ENCODE data around the gene MICB. TPM values are rescaled to one million over a fixed set of nuclear protein-coding genes. Genes with fewer than 3 reads are reported as not detected.

Gene MICB
- polyA plus RNA-seq, 1 donor (not counting 4 experiments of a cell fraction or from before 2014, with no cell fraction given) = 8.6 TPM

GRCh38 chr6:31460361-31461025 lies 37.5 kb upstream of the MICB start:
- DNase-seq (ENCODE audit: low read depth, low spot score) (no peak), FAIRE-seq (no peak)
- no peak for TF ChIP-seq EZH2 (IDR thresholded peaks at IDR 0.05; ENCODE audit: low read length)
- TF ChIP-seq CTCF (optimal IDR thresholded peaks at IDR 0.05 in 1 of 3, IDR thresholded peaks at IDR 0.05 in 1 of 3, conservative IDR thresholded peaks at IDR 0.05 in 1 of 3; ENCODE audit: extremely low read depth in 1 of 3, insufficient read depth in 2 of 3, low read length in 3 of 3) = no peak
- Histone ChIP-seq H3K27me3 (ENCODE audit: control insufficient read depth, extremely low read depth, insufficient read depth, low read length) (peaks cover 3% of the 10 kb centered on the region), H4K20me1 (ENCODE audit: control insufficient read depth, extremely low read depth, insufficient read depth, low read length) (no peaks in the 10 kb centered on the region), H3K27ac (ENCODE audit: control insufficient read depth, insufficient read depth, low read length) (no peak overlapping the region), H3K4me3 (ENCODE audit: control insufficient read depth in 2 of 3, extremely low read depth in 1 of 3, insufficient read depth in 2 of 3, low read depth in 1 of 3, low read length in 3 of 3) (no peak overlapping the region), H3K79me2 (ENCODE audit: control insufficient read depth, insufficient read depth, low read length) (no peaks in the 10 kb centered on the region), H3K9ac (ENCODE audit: control insufficient read depth, extremely low read depth, insufficient read depth, low read length) (no peak overlapping the region), H3K9me3 (ENCODE audit: control insufficient read depth, low read depth, low read length) (no peaks in the 10 kb centered on the region), H3K36me3 (ENCODE audit: control insufficient read depth in 2 of 2, extremely low read depth in 1 of 2, insufficient read depth in 2 of 2, low read length in 2 of 2) (no peaks in the 10 kb centered on the region), H2AFZ (ENCODE audit: control insufficient read depth, low read length) (no peak overlapping the region), H3K9me1 (ENCODE audit: control insufficient read depth, extremely low read depth, insufficient read depth, low read length) (no peaks in the 10 kb centered on the region), H3K4me2 (ENCODE audit: control insufficient read depth, extremely low read depth, insufficient read depth, low read depth, low read length) (no peak overlapping the region), H3K4me1 (ENCODE audit: control insufficient read depth, extremely low read depth, insufficient read depth, low read length) (peaks cover 14% of the 10 kb centered on the region)
- dilution Hi-C loops (cut with MboI; ENCODE audit: extremely low pct_ligation_motif_present, low sequenced_read_pairs) = no loop called here

DNA sequence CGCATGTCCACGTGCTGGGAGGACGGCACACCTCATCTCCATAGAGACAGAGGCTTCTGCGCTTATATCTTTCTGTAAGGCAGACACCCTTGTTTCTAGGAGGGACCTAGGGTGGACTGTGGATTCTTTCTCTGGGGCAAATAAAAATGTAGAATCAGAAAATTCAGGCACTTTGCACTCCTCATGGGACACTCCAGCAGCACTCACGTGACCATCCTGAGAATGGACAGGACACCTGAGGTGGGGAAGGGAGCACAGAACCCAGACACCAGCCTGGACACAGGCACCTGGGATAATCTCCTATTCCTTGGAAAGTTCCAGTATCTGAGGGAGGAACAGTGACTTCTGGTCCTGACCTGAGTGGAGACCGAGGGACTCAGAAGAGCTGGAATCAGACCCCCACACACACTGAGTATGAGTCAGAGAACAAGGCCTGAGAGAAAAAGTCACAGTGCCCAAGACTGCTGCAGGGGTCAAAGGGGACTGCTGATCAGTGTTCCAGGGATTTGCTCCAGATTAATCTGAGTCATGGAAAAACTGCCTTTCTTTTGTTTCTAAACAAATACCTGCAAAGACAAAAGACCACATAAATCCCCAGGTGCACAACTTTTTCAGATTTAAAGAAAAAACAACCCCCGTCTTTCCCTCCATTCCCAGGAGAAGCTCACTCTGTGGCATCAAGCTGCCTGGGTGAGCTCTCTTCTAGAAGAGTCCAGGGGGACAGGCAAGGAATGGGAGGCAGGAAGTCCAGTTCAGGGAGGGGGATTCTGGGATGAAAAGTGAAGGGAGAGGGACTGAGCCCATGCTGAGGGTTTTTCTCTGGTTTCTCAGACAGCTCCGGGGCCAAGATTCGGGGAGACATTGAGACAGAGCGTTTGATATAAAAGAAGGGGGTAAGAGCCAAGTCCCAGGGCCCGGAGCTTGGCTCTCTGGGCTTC lies 35.6 kb upstream of the MICB start:
- dilution Hi-C loops (cut with MboI; ENCODE audit: extremely low pct_ligation_motif_present, low sequenced_read_pairs) = no loop called here
- peak overlapping the region; percentile 70 for H3K27ac ChIP-seq (ENCODE audit: control insufficient read depth, insufficient read depth, low read length)
- H3K9ac ChIP-seq (ENCODE audit: control insufficient read depth, extremely low read depth, insufficient read depth, low read length) = peak overlapping the region; percentile 74
- H4K20me1 ChIP-seq (ENCODE audit: control insufficient read depth, extremely low read depth, insufficient read depth, low read length) = no peaks in the 10 kb centered on the region
- DNase-seq (ENCODE audit: low read depth, low spot score) = no peak
- peak overlapping the region; percentile 86 for H3K4me2 ChIP-seq (ENCODE audit: control insufficient read depth, extremely low read depth, insufficient read depth, low read depth, low read length)
- no peaks in the 10 kb centered on the region for H3K79me2 ChIP-seq (ENCODE audit: control insufficient read depth, insufficient read depth, low read length)
- H3K4me3 ChIP-seq (ENCODE audit: control insufficient read depth in 2 of 3, extremely low read depth in 1 of 3, insufficient read depth in 2 of 3, low read depth in 1 of 3, low read length in 3 of 3) = no peak overlapping the region
- peaks cover 3% of the 10 kb centered on the region for H3K27me3 ChIP-seq (ENCODE audit: control insufficient read depth, extremely low read depth, insufficient read depth, low read length)
- no peak for TF ChIP-seq EZH2 (IDR thresholded peaks at IDR 0.05; ENCODE audit: low read length)
- no peak for TF ChIP-seq CTCF (optimal IDR thresholded peaks at IDR 0.05 in 1 of 3, IDR thresholded peaks at IDR 0.05 in 1 of 3, conservative IDR thresholded peaks at IDR 0.05 in 1 of 3; ENCODE audit: extremely low read depth in 1 of 3, insufficient read depth in 2 of 3, low read length in 3 of 3)
- peak overlapping the region; percentile 91 for H2AFZ ChIP-seq (ENCODE audit: control insufficient read depth, low read length)
- no peaks in the 10 kb centered on the region for H3K36me3 ChIP-seq (ENCODE audit: control insufficient read depth in 2 of 2, extremely low read depth in 1 of 2, insufficient read depth in 2 of 2, low read length in 2 of 2)
- H3K9me1 ChIP-seq (ENCODE audit: control insufficient read depth, extremely low read depth, insufficient read depth, low read length) = no peaks in the 10 kb centered on the region
- H3K4me1 ChIP-seq (ENCODE audit: control insufficient read depth, extremely low read depth, insufficient read depth, low read length) = peaks cover 14% of the 10 kb centered on the region
- no peaks in the 10 kb centered on the region for H3K9me3 ChIP-seq (ENCODE audit: control insufficient read depth, low read depth, low read length)
- no peak for FAIRE-seq

Data from keratinocyte (primary cell).